GM11168 (cell line): Measurements from ENCODE around the gene MRPL44.
"Not testable (repeated sequence)": the region's sequence is repeated elsewhere in the genome, so short reads cannot be mapped to it uniquely, and the experiment has no call there.

Experiments
- in situ Hi-C: fragments of 300-500 bp; cut with MboI; formaldehyde crosslinking; loops from one replicate; pipeline ENCODE4 v1.12.0; 2022; ENCODE audit warnings: low sequenced_read_pairs; ENCODE audit not compliant: unreplicated experiment

The MRPL44 gene

DNA sequence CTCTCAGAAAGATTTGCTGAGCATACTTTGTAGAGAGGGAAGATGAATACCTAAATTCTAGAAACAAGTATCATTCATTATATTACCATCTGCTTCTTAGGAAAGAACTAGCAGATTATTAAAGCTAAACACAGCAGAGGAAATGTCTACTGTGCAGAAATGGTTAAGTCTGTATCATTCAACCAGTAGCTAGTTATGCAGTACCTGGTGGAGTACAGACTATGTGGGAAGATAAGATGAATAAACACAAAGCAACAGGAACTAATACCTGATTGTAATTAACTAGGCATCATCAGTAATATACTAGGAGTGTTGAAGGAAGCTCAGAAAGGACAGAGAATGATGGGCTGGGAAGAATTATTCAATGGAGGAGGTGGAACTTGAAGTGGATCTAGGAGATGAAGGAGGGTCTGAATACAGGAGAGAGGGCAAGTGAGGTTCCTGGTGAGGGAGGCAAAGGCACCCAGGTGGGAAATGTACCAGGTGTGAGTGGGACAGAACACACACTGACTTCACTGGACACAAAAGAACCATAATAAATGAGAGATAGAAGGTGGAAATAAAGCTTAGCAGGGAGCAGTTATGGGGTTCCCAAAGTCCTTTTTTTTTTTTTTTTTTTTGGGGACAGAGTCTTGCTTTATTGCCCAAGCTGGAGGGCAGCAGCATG is 21.7 kb upstream of the MRPL44 start:
- in situ Hi-C loops = no loop called here

DNA sequence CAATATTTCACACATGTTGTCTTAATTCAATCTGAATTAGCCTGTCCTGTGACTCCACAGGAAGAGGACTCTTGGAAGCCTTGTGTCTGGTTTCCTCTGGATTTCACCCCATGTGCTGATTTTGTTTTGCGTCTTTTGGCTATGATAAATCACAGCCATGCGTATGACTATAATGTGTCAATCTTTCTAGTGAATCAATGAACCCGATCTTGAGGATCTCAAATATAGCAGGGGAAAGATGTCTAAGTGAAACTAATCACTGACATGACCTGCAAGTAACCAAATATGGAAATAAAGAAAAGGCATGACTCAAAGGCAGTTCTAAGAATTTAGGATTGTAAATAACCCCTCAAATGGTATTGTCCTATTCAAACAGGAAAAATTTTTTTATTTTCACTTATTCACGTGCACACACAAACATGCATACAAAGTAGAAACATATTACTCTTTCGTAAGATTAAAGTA is 20.4 kb upstream of the MRPL44 start:
- in situ Hi-C loops = no loop called here

DNA sequence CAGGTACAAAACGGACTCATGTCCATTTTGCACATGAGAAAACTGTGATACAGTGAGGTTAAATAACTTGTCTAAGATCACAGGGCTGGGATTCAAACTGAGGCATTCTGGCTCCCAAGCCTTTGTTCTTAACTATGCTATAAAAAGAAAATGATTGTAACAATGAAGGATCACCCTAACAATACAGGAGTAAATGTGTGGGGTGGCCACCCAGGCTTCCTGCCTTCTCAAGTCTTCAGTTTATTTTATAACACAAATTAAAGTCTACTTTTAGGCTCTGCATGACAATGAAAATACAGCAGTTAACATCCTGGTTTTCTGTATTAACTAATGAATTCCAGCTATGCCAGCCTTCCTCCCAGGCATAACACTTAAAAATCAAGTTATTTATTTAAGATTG is 19.7 kb upstream of the MRPL44 start:
- in situ Hi-C loops = no loop called here

DNA sequence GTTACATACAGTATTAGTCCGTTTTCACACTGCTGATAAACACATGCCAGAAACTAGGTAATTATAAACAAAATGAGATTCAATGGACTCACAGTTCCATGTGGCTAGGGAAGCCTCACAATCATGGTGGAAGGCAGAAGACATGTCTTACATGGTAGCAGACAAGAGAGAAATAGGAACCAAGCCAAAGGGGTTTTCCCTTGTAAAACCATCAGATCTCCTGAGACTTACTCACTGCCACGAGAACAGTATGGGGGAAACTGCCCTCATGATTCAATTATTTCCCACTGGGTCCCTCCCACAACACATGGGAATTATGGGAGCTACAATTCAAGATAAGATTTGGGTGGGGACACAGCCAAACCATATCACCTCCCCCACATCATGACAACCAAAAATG is 17.8 kb upstream of the MRPL44 start:
- in situ Hi-C loops = not testable (repeated sequence)

DNA sequence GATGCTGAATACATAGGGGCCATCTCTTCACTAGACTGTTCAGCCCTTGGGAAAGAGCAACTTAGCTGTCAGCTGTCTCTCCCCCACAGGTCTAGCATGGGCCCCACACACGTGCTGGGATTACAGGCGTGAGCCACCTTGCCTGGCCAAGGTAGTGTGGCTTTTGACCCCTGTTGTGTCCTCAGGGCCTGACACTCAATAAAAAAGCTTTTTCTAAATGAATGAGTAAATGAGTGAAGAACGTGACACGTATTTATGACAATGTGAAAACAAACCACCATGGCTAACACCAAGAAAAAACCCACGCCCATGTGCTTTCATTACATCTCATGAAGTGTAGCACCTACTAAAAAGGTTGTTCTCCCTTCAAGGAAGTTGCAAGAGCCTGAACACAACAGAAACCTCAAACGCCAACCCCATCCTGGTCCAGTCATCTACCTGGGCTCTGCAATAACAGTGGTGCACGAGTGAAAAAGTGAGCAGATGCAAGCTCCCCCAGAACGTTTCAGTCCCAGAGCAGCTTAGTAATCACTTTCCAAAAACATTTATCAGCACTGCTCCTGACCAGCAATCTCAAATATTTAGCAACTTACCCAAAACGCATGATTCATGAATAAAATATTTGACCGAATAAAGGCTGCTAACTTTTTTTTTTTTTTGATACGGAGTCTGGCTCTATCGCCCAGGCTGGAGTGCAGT is 15.5 kb upstream of the MRPL44 start:
- in situ Hi-C loops = no loop called here

DNA sequence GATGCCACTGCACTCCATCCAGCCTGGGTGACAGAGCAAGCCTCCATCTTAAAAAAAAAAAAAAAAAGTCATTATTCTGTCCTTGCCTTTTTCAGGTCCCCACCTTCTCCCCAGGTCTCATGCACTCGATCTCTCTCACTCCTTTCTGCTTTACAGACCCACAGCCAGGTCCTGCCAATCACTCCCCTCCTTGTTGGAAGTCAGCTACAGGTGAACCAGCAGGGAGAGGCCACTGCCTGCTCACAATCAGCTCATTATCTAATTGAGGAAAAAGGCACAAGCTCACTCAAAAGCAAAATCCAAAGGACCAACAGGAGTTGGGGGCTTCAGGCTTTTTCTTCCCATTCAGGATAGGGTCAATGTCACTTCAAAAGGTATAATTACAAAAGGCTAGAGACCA is 14.1 kb upstream of the MRPL44 start:
- in situ Hi-C loops = no loop called here

DNA sequence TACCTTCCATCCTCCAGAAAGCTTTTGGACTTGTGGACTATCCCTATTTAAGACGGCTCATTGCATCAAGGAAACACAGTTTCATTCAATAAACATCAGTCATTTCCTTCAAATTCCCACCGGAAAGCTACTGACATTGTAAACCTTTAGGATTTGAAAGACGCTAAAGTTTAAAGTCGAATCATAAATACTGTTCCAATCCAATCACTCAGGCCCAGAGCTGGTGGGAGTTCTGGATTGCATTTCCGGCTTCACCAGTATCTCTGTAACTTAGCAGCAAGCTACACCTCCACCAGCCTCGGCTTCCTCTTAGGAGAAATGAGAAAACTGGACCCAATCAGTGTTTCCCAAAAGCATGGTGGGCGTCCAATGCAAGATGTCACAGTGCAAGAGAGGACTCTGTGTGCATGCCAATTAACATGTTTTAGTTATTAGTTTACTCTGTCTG is 13.7 kb upstream of the MRPL44 start:
- in situ Hi-C loops = no loop called here

DNA sequence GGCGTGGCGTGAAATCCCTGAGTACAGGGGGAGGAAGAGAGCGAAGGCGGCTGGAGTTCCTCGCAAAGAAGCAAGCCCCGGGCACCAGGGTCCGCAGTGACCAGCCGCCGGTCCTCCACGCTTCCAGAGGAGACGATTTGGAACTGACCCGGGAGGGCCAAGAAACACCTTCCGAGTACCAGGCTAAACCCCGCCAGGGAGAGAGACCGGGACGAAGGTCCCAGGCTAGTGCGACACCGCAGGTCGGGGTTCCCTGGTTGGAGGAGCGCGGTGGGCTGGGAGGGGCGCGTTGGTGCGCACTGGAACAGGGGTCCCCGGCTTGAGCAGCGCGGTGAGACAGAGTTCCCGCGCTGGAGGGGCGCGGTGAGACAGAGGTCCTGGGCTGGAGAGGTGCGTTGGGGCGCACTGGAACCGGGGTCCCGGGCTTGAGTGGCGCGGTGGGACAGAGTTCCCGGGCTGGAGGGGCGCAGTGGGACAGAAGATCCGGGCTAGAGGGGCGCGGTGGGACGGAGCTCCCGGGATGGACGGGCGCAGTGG is 13.0 kb upstream of the MRPL44 start:
- in situ Hi-C loops = no loop called here

DNA sequence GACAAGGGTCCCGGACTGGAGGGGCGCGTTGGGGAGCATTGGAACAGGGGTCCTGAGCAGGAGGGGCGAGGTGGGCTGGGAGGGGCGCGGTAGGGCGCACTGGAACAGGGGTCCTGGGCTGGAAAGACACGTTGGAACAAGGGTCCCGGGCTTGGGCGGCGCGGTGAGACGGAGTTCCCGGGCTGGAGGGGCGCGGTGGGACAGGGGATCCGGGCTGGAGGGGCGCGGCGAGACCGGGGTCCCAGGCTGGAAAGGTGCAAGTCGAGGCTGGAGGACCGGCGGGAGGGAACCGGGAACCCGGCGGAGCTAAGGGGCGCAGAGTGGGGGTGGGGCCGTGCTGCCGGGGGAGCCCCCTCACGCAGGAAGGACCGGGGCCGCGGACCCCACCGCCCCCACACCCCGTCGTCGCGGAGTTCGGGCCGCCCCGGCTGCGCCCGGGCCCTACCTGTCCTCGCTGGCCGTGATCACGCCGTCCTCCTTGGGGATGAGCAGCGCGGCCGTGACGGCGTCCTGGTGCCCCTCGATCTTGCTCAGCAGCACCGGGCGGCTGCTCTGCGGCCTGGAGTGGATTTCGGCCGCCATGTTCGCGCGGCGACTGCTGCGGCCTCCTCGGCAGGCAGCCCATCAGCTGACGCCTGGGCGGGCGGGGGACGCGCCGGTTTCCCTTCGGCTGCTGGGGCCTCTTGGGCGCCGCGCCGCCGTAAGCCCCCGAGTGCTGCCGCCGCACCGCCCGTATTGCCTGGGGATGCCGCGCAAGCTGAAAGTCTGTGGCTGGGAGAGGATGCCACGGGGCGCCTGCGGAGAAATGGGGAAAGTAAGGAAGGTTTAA is 12.3 kb upstream of the MRPL44 start, which contains the start of gene WDFY1:
WDFY1 (minus strand) TSS at position 633 of the 829 bp plus-strand sequence; CDS start at position 582, 51 bp downstream.
- in situ Hi-C loops = no loop called here

DNA sequence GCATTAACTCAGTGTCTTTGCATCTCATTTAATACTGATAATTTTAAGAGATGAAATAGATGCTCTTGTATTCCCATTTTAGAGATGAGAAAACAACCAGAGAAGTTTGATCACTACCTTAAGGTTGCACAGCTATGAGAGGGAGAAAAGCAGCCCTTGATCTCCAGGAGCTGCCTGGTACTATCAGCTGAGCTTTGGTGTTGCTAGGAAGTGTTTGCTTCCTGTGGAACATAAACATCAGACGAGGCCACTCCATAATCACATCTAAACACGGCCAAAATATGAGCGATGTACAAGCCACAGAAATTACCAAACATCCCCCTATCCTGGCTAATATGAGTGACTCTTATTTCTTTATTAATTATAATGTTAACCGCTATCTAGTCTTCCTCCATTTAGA is 11.5 kb upstream of the MRPL44 start:
- in situ Hi-C loops = no loop called here

DNA sequence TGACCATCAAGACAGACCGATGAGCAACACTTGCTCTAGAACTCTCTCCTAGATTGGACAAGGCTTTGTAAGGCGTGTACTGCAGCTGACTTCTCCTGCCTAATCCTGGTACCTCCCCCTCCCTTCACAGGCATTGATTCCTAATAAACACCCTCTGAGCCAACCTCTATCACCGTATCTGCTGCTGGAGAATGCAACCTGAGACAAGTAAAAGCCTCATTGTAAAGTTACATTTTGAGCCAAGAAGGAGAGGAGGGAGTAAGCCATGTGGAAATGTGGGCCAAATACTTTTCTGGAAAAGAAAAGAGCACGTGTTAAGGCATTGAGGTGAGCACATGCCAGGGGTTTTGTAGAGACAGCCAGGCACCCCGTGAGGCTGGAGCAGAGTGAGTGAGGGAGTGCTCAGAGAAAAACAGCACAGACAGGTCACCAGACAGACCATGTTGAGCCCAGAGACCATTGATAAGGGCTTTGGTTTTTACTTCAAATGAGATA is 9.5 kb upstream of the MRPL44 start:
- in situ Hi-C loops = no loop called here

DNA sequence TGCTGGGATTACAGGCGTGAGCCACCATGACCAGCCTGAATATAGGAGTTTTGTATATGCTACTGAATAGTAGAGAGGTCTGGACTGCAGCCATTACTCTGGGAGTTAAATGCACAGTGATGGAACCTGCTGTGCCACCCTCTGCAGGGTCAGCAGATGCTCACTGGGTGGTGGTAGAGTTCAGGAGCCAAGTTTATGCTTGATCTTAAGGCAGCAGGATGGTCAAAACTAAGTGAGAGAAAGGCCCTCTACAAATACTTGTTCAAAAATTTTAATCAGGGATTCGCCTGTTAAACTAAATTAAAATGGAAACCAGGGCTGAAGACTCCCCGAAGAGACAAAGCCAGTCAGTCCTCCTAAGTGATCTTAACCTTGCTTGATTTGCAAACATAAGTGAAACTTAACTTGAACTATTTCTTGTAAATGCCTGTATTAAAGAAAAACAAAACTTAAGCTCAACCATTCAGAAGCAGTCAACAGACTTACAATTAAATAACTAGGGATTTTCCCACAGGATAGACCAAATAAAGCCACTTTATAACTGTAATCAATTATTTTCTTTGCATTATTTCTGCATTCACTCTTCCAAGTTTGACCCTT is 7.9 kb upstream of the MRPL44 start:
- in situ Hi-C loops = no loop called here

DNA sequence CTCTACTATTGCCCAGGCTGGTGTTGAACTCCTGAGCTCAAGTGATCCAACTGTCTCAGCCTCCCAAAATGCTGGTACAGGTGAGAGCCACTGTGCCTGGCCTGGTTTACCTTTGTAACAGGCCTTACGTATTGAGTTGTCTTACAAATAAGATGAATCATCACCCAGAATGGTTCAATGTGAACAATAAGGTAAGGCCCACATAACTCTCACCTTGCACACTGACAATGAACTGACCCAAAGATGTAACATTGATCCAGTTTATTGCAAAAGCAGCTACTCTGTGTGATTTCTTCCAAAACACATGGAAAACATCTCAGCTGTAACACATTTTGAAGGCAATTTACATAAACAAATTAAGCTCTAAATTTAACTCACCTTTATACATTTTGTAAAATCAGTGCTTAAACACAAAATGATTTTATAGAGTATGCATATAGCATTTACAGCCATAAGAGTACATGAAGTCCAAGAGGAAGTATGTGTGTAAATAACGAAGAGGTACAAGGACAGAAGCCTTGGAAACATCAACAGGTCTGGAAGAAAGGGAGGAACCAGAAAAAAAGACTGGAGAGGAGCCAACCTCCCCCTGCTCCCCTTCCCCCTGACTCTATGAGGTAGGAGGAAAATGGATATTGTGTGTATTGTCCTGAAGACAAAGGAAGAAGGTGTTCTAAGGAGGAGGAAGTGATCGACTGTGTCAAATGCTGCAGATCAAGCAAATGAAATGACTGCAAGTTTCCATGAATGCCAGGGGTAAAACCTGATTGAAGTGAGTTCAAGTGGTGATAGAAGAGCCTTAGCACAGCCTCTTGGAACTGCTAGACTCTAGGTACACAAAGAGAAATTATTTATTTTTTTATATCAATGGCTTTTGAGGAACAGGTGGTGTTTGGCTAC is 6.6 kb upstream of the MRPL44 start:
- in situ Hi-C loops = no loop called here

DNA sequence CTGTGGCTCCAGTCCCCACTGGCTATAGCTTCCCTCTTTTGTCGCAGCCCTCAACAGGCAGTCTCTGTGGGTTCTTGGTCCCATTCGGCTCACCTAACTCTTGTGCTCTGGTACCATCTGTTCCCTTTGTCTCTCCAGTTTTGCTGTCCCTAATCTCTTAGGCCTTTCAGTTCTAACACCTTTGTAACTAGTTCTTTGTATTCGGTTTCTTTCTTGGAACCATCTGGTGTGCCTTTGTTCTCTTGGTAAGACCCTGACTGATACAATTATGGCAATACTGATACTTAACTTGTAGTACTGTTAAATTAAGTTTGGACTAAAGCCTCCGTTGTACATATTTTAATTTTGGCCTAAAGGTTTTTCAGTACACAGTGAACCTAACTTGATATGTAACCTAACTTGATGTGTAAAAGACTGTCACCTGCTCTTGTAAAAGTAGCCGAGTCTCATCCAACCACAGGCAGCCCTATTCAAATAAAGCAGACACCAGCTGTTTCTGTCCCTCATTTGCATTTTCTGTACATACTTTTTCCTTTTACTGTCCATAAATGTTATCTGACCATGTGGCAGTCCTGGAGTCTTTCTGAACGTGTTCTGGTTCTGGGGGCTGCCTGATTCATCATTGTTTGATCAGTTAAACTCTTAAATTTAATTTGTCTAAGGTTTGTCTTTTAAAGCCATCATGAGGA is 4.8 kb upstream of the MRPL44 start:
- in situ Hi-C loops = no loop called here

DNA sequence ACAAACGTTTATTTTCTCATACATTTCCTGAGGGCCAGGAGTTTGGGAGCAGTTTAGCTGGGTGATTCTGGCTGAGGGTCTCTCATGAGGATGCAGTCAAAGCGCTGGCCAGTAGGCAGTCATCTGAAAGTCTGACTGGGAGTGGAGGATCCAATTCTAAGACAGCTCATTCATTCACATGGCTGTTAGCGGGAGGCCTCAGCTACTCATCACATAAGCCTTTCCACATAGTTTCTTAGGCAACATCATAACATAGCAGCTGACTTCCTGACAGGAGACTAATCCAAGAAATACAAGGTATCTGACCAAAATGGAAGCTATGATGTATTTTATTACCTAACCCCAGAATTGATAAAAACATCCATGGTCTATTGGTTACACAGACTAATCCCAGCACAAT is 2.9 kb upstream of the MRPL44 start:
- in situ Hi-C loops = no loop called here

DNA sequence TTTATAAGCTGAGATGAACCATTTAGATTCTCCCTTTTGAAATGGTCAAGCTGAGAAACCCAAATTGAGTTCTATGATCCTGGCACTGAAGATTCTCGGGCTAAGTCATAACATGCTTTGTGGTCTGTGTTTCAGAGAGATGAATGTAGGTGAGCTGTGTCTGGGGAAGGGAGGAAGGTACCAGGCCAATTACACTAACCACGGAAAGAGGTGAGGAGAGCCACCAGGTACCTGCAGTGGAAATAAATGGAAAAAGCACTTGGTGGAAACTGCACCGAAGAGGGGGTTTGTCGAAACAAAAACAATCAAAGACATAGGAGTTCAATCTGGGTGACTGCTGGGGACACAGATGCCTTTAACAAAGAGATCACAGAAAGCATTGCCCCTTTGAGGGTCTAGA is 963 bp upstream of the MRPL44 start:
- in situ Hi-C loops = no loop called here

DNA sequence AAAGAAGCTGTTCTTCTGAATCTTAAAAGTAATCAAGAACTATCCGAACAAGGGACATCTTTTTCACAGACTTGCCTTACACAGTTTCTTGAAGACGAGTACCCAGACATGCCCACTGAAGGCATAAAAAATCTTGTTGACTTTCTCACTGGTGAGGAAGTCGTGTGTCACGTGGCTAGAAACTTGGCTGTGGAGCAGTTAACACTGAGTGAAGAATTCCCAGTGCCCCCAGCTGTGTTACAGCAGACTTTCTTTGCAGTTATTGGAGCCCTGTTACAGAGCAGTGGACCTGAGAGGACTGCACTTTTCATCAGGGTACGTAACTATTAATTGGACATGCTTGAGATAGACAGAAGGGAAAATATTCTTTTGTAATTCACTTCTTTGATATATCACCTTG is 2.4 kb downstream of the MRPL44 start:
- in situ Hi-C loops = no loop called here

DNA sequence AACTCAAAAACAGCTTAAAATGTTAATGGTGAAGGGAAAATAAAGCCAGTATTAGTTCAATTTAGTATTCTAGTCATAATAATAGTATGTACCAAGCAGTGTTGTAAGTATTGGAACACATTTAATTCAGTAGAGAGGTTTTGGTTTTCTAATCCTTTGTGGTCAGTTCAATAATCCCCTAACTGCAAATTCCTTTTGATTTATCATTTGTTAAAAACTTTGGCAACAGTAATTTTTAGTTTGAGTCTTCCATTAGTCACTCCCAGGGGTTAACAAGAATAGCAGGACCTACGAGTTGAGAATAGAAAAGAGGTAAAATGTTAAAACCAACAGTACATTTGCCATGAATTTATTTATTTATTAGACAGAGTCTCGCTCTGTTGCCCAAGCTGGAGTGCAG is 10.7 kb downstream of the MRPL44 start:
- in situ Hi-C loops = no loop called here

DNA sequence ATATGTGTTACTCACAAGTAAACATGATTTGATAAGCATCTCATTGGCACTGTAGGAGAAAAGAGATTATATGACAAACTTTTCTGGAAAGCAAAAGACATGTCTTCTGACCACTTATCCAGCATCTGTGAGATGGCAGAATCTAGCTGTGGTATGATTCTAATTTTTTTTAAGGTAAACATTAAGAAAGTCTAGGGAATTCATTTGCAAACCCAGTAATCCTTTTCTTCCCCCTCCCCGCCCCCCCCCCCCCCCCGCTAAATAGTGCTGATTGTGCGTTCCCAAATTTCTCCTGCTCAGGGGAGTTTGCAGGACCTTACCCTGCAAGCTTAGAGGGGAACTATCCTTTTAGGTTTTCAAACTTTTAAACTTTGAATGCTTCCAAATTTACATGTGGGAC is 12.1 kb downstream of the MRPL44 start:
- in situ Hi-C loops = no loop called here
